Parathyroid adenoma (tissue), 2 donors: ENCODE data around the gene WRNIP1.

Experiments used
- H2AFZ ChIP-seq: fragments of 300-600 bp; sonication (generic); one replicate; pipeline ENCODE4 v1.7.0; 2017; ENCODE audit warnings: antibody characterized with exemption, mild to moderate bottlenecking
- H3K27ac ChIP-seq: fragments of 300-600 bp; sonication (generic); one replicate; pipeline ENCODE4 v1.7.0; 2017
- H3K27me3 ChIP-seq: fragments of 300-600 bp; sonication (generic); one replicate; pipeline ENCODE4 v1.7.0; 2017; ENCODE audit warnings: low read length; ENCODE audit not compliant: control insufficient read depth, insufficient read depth
- H3K36me3 ChIP-seq: fragments of 300-600 bp; sonication (generic); one replicate; pipeline ENCODE4 v1.7.0; 2017; ENCODE audit warnings: low read length; ENCODE audit not compliant: control insufficient read depth, insufficient read depth
- H3K4me1 ChIP-seq: fragments of 300-600 bp; sonication (generic); one replicate; pipeline ENCODE4 v1.7.0; 2017; ENCODE audit warnings: control low read depth
- H3K4me2 ChIP-seq: fragments of 300-600 bp; sonication (generic); one replicate; pipeline ENCODE4 v1.7.0; 2017; ENCODE audit warnings: low read length
- H3K4me3 ChIP-seq: fragments of 300-600 bp; sonication (generic); one replicate; pipeline ENCODE4 v1.7.0; 2017; ENCODE audit warnings: low read depth, low read length
- H3K79me2 ChIP-seq: fragments of 300-600 bp; sonication (generic); one replicate; pipeline ENCODE4 v1.7.0; 2017; ENCODE audit warnings: control low read depth
- H3K9ac ChIP-seq: fragments of 300-600 bp; sonication (generic); one replicate; pipeline ENCODE4 v1.7.0; 2017; ENCODE audit warnings: mild to moderate bottlenecking
- H3K9me3 ChIP-seq: fragments of 300-600 bp; sonication (generic); one replicate; pipeline ENCODE4 v1.7.0; 2017; ENCODE audit warnings: low read length; ENCODE audit not compliant: control insufficient read depth
- CTCF ChIP-seq: fragments of 300-600 bp; sonication (generic); IDR thresholded peaks from one replicate; pipeline ENCODE4 v1.7.0; 2017; ENCODE audit warnings: antibody characterized with exemption, mild to moderate bottlenecking
- donor health status: primary hyperparathyroidism.

WRNIP1 gene

GRCh38 chr6:2784930-2785329 lies 19.7 kb downstream of the WRNIP1 start:
- TF ChIP-seq CTCF: no peak
- no peaks in the 10 kb centered on the region for H3K27me3 ChIP-seq
- H3K27ac ChIP-seq: no peak overlapping the region
- H3K79me2 ChIP-seq: peaks cover 34% of the 10 kb centered on the region
- no peak overlapping the region for H3K9ac ChIP-seq
- no peak overlapping the region for H3K4me3 ChIP-seq
- H3K36me3 ChIP-seq: no peaks in the 10 kb centered on the region
- H3K9me3 ChIP-seq: no peaks in the 10 kb centered on the region
- H3K4me1 ChIP-seq: no peaks in the 10 kb centered on the region
- no peak overlapping the region for H3K4me2 ChIP-seq
- no peak overlapping the region for H2AFZ ChIP-seq

- Histone ChIP-seq H3K9me3 (no peaks in the 10 kb centered on the region), H3K27me3 (no peaks in the 10 kb centered on the region), H2AFZ (no peak overlapping the region), H3K36me3 (no peaks in the 10 kb centered on the region), H3K4me2 (no peak overlapping the region), H3K4me1 (no peaks in the 10 kb centered on the region), H3K79me2 (peaks cover 24% of the 10 kb centered on the region), H3K9ac (no peak overlapping the region), H3K27ac (no peak overlapping the region), H3K4me3 (no peak overlapping the region)
- TF ChIP-seq CTCF: no peak
Measured at GRCh38 chr6:2786269-2786668, 21.1 kb downstream of the WRNIP1 start.

GRCh38 chr6:2790588-2791449 lies 25.6 kb downstream of the WRNIP1 start:
- no peak overlapping the region for H3K9ac ChIP-seq
- H3K4me2 ChIP-seq: no peak overlapping the region
- H3K4me1 ChIP-seq: no peaks in the 10 kb centered on the region
- peak; percentile 83 for TF ChIP-seq CTCF
- H3K27ac ChIP-seq: peak overlapping the region; percentile 41
- no peak overlapping the region for H2AFZ ChIP-seq
- H3K79me2 ChIP-seq: peaks cover 5% of the 10 kb centered on the region
- H3K4me3 ChIP-seq: no peak overlapping the region
- no peaks in the 10 kb centered on the region for H3K9me3 ChIP-seq
- H3K27me3 ChIP-seq: no peaks in the 10 kb centered on the region
- no peaks in the 10 kb centered on the region for H3K36me3 ChIP-seq

- H3K9me3 ChIP-seq: no peaks in the 10 kb centered on the region
- peak overlapping the region; percentile 41 for H3K27ac ChIP-seq
- H3K4me2 ChIP-seq: no peak overlapping the region
- no peaks in the 10 kb centered on the region for H3K4me1 ChIP-seq
- H3K27me3 ChIP-seq: no peaks in the 10 kb centered on the region
- H3K79me2 ChIP-seq: peaks cover 5% of the 10 kb centered on the region
- no peak overlapping the region for H2AFZ ChIP-seq
- TF ChIP-seq CTCF: no peak
- H3K36me3 ChIP-seq: no peaks in the 10 kb centered on the region
- H3K9ac ChIP-seq: no peak overlapping the region
- H3K4me3 ChIP-seq: no peak overlapping the region
Measured at GRCh38 chr6:2791450-2791974, 26.3 kb downstream of the WRNIP1 start.
